ENCODE results near the gene MMD2.

MMD2 gene

GRCh38 chr7:4866528-4867496 lies 92.2 kb downstream of the MMD2 start:
- no peak for DNase-seq

- DNase-seq: no peak
These were observed 96.8 kb downstream of the MMD2 start for GRCh38 chr7:4862156-4862555.

DNA sequence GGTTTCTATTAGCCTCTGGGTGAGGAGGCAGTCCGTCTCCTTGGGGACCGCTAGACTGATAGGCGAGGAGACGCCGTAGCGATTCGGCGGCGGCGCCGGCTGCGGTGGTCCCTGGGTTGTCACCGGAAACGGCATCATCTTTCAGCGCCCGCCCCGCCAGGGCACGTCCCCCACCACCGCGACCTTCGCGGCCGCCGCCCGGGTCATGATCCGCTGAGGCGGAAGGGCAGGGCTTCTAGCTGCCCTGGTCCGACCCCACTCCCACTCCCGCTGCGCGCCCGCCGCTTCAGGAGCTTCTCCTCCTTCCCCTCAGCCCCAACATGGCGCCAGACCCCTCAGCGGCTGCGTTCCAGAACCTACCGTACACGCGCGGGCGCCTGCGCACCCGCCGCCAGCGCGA lies 97.3 kb downstream of the MMD2 start, which contains the start of gene PAPOLB:
TSS of gene PAPOLB (minus strand) at position 358 of the 400 bp plus-strand sequence. CDS start at position 138, 220 bp downstream.
- DNase-seq: no peak

DNA sequence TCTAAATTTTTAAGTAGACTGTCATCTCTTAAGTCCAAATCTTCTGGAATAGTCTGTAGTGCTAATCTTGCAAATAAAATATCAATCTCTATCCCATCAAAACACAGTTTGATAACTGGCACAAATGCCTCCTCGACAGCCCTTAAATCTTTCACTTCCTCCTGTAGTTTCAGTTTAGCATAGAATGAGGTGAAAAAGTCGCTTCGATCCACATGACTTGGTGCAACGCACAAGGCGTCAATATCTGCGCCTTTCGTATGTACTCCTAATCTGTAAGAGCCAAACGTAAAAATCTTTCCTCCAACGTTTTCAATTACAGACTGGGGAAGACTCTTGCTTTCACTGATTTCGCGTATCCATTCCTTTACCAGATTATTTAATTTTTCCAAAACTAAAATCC lies 97.8 kb downstream of the MMD2 start:
- DNase-seq: no peak

- DNase-seq: no peak
These were observed 101.8 kb downstream of the MMD2 start for GRCh38 chr7:4857189-4857588.

- no peak for DNase-seq
These were observed 102.5 kb downstream of the MMD2 start for GRCh38 chr7:4856336-4857057.
